SJCRH30 (cell line): ENCODE results near the gene SEC24C. TPM values are rescaled to one million over a fixed set of nuclear protein-coding genes. Genes with fewer than 3 reads are reported as not detected.
"Not testable (repeated sequence)": the region's sequence is repeated elsewhere in the genome, so short reads cannot be mapped to it uniquely, and the experiment has no call there.

Experiments used
- DNase-seq, 2 experiments: peaks; one replicate each; pipeline ENCODE4 v3.0.0-alpha.2; 2015 to 2020
- H3K27ac ChIP-seq: fragments of 250-450 bp; sonication (Bioruptor Pico); 2 replicates; pipeline ENCODE4 v1.5.1; 2020; ENCODE audit warnings: mild to moderate bottlenecking, moderate library complexity
- H3K27me3 ChIP-seq: fragments of 250-450 bp; sonication (Bioruptor Pico); 2 replicates; pipeline ENCODE4 v1.5.1; 2020; ENCODE audit warnings: mild to moderate bottlenecking, moderate library complexity
- H3K36me3 ChIP-seq: fragments of 250-450 bp; sonication (Bioruptor Pico); 2 replicates; pipeline ENCODE4 v1.5.1; 2020; ENCODE audit warnings: mild to moderate bottlenecking, moderate library complexity
- H3K4me1 ChIP-seq: fragments of 250-450 bp; sonication (Bioruptor Pico); 2 replicates; pipeline ENCODE4 v1.5.1; 2020; ENCODE audit warnings: mild to moderate bottlenecking, moderate library complexity
- H3K4me3 ChIP-seq: fragments of 250-450 bp; sonication (Bioruptor Pico); 2 replicates; pipeline ENCODE4 v1.5.1; 2020; ENCODE audit warnings: mild to moderate bottlenecking, moderate library complexity
- H3K9me3 ChIP-seq: fragments of 250-450 bp; sonication (Bioruptor Pico); replicated peaks from 2 replicates; pipeline ENCODE4 v1.5.1; 2020; ENCODE audit warnings: mild to moderate bottlenecking, moderate library complexity
- total RNA-seq: library from RNA; depleted of rRNA; stranded (reverse); fragments of >200 nt; shearing (Covaris generic); gene quantifications from 2 replicates; pipeline ENCODE4 v1.2.3, GENCODE V29; 2014

SEC24C gene
- total RNA-seq, 1 experiment from 2014 or later: 92.2 TPM

- Histone ChIP-seq H3K27ac (no peak overlapping the region), H3K9me3 (no peaks in the 10 kb centered on the region), H3K36me3 (peaks cover 17% of the 10 kb centered on the region), H3K4me1 (peaks cover 5% of the 10 kb centered on the region), H3K4me3 (no peak overlapping the region), H3K27me3 (no peaks in the 10 kb centered on the region)
- no peak for DNase-seq
Measured at GRCh38 chr10:73779018-73779417, 34.8 kb downstream of the SEC24C start.

- Histone ChIP-seq H3K9me3 (no peaks in the 10 kb centered on the region), H3K27ac (no peak overlapping the region), H3K36me3 (peaks cover 17% of the 10 kb centered on the region), H3K27me3 (no peaks in the 10 kb centered on the region), H3K4me1 (peaks cover 7% of the 10 kb centered on the region), H3K4me3 (no peak overlapping the region)
- no peak for DNase-seq
Measured at GRCh38 chr10:73779539-73780197, 35.5 kb downstream of the SEC24C start.

GRCh38 chr10:73780301-73780700, 36.1 kb downstream of the SEC24C start:
- no peak for DNase-seq
- Histone ChIP-seq H3K36me3 (peaks cover 16% of the 10 kb centered on the region), H3K27me3 (no peaks in the 10 kb centered on the region), H3K4me3 (no peak overlapping the region; the same call in 1 of the 2 replicates), H3K4me1 (peaks cover 10% of the 10 kb centered on the region), H3K27ac (no peak overlapping the region), H3K9me3 (no peaks in the 10 kb centered on the region)

- H3K36me3 ChIP-seq: peaks cover 12% of the 10 kb centered on the region
- H3K27ac ChIP-seq: no peak overlapping the region; the same call in 1 of the 2 replicates
- peak overlapping the region; percentile 75 for H3K4me3 ChIP-seq
- no peaks in the 10 kb centered on the region for H3K27me3 ChIP-seq
- H3K4me1 ChIP-seq: peaks cover 10% of the 10 kb centered on the region
- DNase-seq: peak in 1 of 2 experiments; percentile 25
- H3K9me3 ChIP-seq: no peaks in the 10 kb centered on the region
Measured at GRCh38 chr10:73780966-73781365, 36.8 kb downstream of the SEC24C start.

GRCh38 chr10:73781548-73781878, 37.3 kb downstream of the SEC24C start:
- H3K27ac ChIP-seq: peak overlapping the region; percentile 75
- H3K4me3 ChIP-seq: peak overlapping the region; percentile 75
- no peaks in the 10 kb centered on the region for H3K9me3 ChIP-seq
- H3K27me3 ChIP-seq: no peaks in the 10 kb centered on the region
- peaks cover 12% of the 10 kb centered on the region for H3K36me3 ChIP-seq
- H3K4me1 ChIP-seq: peaks cover 11% of the 10 kb centered on the region
- no peak for DNase-seq

GRCh38 chr10:73781879-73782748, 37.9 kb downstream of the SEC24C start, which contains the start of gene CHCHD1:
Gene CHCHD1, plus strand, starts transcription at chr10:73782048. Its CDS starts 28 bp downstream, at chr10:73782076.
- Histone ChIP-seq H3K27me3 (no peaks in the 10 kb centered on the region), H3K27ac (peak within 1 kb of the TSS; percentile 75), H3K4me3 (peak within 1 kb of the TSS; percentile 75), H3K36me3 (peaks cover 9% of the 10 kb centered on the region), H3K9me3 (no peaks in the 10 kb centered on the region), H3K4me1 (peaks cover 12% of the 10 kb centered on the region)
- peak; percentile 94 for DNase-seq

- no peak overlapping the region for H3K27ac ChIP-seq
- H3K27me3 ChIP-seq: no peaks in the 10 kb centered on the region
- DNase-seq: no peak
Measured at GRCh38 chr10:73782749-73783085, 38.5 kb downstream of the SEC24C start.

GRCh38 chr10:73785211-73785720, 41.1 kb downstream of the SEC24C start, which contains the start of gene ZSWIM8:
Gene ZSWIM8, plus strand, starts transcription at chr10:73785606. Its CDS starts 273 bp downstream, at chr10:73785879.
- Histone ChIP-seq H3K4me1 (peaks cover 12% of the 10 kb centered on the region), H3K27ac (peak within 1 kb of the TSS; percentile 58), H3K27me3 (no peaks in the 10 kb centered on the region), H3K9me3 (no peaks in the 10 kb centered on the region), H3K4me3 (peak within 1 kb of the TSS; percentile 77), H3K36me3 (peaks cover 7% of the 10 kb centered on the region)
- DNase-seq: peak; percentile 92 to 97

More at GRCh38 chr10:73782749-73783085, 38.5 kb downstream of the SEC24C start:
- no peaks in the 10 kb centered on the region for H3K9me3 ChIP-seq
- H3K4me3 ChIP-seq: peak overlapping the region; percentile 75
- peaks cover 12% of the 10 kb centered on the region for H3K4me1 ChIP-seq
- H3K36me3 ChIP-seq: peaks cover 9% of the 10 kb centered on the region

- peaks cover 7% of the 10 kb centered on the region for H3K4me1 ChIP-seq
- peaks cover 12% of the 10 kb centered on the region for H3K36me3 ChIP-seq
- H3K27ac ChIP-seq: no peak overlapping the region; the same call in 1 of the 2 replicates
- H3K4me3 ChIP-seq: peak overlapping the region; percentile 77
- peak; percentile 58 to 62 for DNase-seq
- H3K9me3 ChIP-seq: no peaks in the 10 kb centered on the region
- H3K27me3 ChIP-seq: no peaks in the 10 kb centered on the region
Measured at GRCh38 chr10:73785721-73786511, 41.7 kb downstream of the SEC24C start.

GRCh38 chr10:73786512-73786885, 42.3 kb downstream of the SEC24C start:
- no peaks in the 10 kb centered on the region for H3K9me3 ChIP-seq
- H3K4me3 ChIP-seq: peak overlapping the region; percentile 77
- peaks cover 7% of the 10 kb centered on the region; the same call in 1 of the 2 replicates for H3K4me1 ChIP-seq
- no peak overlapping the region for H3K27ac ChIP-seq
- peaks cover 17% of the 10 kb centered on the region for H3K36me3 ChIP-seq
- DNase-seq: peak in 1 of 2 experiments; percentile 22
- no peaks in the 10 kb centered on the region for H3K27me3 ChIP-seq

GRCh38 chr10:73787031-73787800, 43.0 kb downstream of the SEC24C start:
- not testable (repeated sequence) for H3K9me3 ChIP-seq, H3K4me1 ChIP-seq, H3K4me3 ChIP-seq, H3K27ac ChIP-seq, H3K27me3 ChIP-seq, DNase-seq
- H3K36me3 ChIP-seq: peaks cover 21% of the 10 kb centered on the region

- Histone ChIP-seq H3K4me3 (no peak overlapping the region), H3K27ac (no peak overlapping the region), H3K9me3 (no peaks in the 10 kb centered on the region), H3K27me3 (no peaks in the 10 kb centered on the region), H3K4me1 (peaks cover 7% of the 10 kb centered on the region; the same call in 1 of the 2 replicates), H3K36me3 (peaks cover 32% of the 10 kb centered on the region)
- DNase-seq: no peak
Measured at GRCh38 chr10:73788864-73789658, 44.9 kb downstream of the SEC24C start.

GRCh38 chr10:73789659-73790055, 45.5 kb downstream of the SEC24C start:
- Histone ChIP-seq H3K27ac (no peak overlapping the region), H3K4me1 (peaks cover 5% of the 10 kb centered on the region; the same call in 1 of the 2 replicates), H3K27me3 (no peaks in the 10 kb centered on the region), H3K4me3 (no peak overlapping the region), H3K36me3 (peaks cover 37% of the 10 kb centered on the region), H3K9me3 (no peaks in the 10 kb centered on the region)
- DNase-seq: no peak
